ENCODE data around the gene RAPGEF2.

RAPGEF2 gene

DNA sequence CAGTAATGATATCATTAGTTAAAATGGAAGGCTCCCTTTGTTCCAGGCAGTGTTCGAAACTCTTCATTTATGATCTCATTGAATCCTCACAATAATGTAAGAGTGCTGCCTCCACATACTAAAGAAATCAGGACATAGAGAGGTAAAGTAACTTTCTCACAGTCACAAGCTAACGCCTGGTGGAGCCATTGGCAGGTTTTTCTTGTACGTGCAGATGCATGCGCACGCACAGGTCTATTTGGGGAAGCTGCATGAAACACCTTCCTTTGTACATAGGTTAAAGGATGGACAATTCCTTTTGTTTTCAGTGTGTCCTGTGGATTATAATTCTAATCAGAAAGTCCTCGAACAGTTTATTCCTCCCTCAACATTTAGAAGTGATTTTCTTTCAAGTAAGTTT lies 176.2 kb downstream of the RAPGEF2 start:
- DNase-seq (ENCODE audit: low read depth) = no peak

DNA sequence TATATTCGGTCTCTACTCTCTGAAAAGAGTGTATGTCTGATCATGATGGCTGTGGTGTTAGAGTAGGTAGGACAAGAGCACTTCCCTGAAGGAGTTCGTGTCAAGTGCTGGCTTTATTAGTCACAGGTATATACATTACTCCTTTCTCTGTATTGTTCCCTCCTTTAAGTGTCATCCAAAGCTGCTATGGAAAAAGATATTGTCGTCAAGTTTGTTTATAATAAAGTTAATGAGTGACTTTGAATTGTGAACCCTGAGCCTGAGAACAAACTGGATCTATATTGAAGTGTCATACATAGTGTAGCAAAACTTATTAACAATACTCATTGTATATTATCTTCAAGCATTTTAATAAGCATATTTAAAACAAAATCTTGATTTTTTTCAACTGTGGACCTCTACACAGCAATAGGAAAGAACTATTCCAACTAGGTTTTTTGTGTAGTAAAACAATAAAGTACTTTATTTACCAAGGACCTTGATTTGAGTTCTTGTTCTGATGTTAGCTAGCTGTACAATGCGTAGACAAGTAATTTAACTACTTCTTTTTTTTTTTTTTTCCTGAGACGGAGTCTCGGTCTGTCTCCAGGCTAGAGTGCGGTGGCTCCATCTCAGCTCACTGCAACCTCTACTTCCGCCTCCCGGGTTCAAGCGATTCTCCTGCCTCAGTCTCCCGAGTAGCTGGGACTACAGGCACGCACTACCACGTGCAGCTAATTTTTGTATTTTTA lies 177.7 kb downstream of the RAPGEF2 start:
- no peak for DNase-seq (ENCODE audit: low read depth)

DNA sequence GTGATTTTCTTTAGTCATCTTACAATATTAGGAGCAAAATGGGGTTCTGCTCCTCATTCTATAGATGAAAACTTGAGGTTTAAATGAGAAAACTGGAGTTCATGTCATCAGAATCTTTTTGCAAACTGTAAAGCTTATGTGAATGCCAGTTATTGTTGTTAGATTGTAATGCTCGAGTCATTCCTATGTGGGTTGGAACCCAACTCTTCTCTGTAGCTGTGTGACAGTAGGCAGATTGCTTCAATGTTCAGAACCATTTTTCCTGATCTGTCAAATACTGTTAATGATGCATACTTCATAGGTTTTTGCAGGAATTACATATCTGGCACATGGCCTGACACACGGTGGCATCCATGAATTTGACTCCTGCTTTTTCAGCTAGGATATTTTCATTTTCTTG lies 178.9 kb downstream of the RAPGEF2 start:
- DNase-seq (ENCODE audit: low read depth) = no peak

DNA sequence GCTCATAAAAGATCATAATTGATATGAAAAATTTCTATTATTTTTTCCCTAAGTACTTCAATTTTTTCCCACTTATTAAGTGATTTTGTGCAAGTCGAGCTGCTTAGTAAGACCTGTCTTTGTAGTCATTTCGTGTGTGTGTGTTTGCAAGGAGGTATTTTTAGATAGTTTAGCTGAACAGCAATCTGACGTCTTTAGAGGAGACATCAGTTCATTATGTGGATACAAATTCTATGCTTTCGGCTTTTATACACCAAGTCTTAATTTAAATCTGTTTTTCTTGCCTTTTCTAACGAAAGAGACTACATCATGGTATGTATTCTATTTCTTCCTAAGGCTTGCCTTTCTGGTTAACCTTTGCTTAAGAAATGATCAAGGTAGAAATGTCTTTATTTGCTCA lies 179.4 kb downstream of the RAPGEF2 start:
- DNase-seq (ENCODE audit: low read depth) = no peak

DNA sequence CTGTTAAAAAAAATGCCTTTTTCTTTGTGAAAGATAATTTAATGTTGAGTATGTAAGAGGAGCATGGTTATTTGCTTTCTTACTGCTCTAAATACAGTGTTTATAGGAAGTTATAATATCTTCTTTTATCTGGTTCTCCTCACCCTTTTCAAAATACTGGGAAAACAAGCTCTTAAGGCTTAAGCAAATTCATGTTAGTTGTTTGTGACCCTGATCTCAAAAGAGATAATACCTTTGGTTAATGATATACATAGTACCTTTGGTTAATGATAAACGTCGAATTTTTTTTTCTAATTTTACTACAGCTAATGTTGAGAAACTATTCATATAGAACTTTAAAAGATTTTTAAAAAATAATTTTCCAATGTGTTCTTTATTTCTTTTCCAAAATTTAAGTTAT lies 180.1 kb downstream of the RAPGEF2 start:
- no peak for DNase-seq (ENCODE audit: low read depth)

DNA sequence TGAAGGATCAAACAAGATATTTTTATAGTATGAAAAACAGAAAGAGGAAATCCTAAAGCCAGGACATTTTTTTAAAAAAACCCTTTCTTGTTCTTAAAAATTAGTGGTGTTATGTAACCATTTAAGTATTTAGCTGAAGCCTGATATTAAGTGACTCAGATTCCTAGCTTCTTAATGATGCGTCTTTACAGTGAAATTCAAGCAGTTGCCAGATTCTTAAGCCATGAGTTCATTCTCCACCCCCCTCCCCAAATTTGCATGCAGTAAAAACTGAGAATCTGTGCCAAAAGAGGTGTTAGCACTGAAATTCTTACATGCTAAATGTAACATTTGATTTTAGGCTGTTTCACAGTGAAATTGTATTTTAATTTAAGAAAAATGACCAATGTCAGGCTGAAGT lies 180.8 kb downstream of the RAPGEF2 start:
- no peak for DNase-seq (ENCODE audit: low read depth)

DNA sequence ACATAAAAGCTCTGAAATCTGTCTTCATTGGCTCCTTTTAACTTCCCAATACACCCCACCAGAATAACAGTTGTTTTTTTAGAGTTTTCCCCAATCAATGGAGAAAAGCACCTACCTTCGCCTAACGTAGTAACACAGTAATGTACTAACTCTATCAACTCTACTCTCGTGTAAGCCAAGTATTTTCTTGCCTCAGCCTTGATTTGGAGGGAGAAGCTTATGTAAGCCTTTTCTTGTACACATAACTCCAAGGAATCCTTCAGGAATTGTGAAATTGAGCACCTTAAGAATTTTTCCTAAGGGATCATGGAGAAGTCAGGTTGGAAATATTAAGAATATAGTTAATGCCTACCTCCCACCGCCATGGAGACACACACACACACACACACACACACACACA lies 181.2 kb downstream of the RAPGEF2 start:
- no peak for DNase-seq (ENCODE audit: low read depth)

DNA sequence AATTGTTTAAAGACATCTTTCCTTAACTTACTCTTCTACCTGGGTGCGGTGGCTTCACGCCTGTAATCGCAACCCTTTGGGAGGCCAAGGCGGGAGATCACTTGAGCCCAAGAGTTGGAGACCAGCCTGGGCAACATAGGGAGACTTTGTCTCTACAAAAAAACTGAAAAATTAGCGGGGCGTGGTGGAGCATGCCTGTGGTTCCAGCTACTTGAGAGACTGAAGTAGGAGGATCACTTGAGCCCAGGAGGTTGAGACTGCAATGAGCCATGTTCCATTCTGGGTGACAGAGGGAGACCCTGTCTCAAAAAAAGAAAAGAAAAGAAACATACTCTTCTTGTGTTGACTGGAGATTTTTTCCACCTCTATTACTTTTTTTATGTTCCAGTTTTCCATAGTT lies 181.9 kb downstream of the RAPGEF2 start:
- no peak for DNase-seq (ENCODE audit: low read depth)

DNA sequence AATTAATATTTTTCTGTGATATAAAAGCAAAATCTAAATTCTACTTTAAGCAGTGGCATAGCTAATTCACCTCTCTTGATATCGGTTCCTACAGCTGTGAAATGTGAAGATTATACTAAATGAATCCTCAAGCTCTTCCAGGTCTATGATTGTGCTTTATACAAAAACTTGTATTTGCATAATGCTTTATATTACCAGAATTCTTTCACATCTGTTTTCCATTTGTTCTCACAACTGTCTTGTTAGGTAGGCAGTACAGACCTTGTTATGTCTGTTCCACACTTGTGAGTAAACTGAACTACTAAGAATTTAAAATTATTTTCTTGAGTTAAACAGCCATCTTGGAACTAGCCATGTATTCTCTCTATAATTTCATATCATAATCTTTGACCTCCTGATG lies 184.9 kb downstream of the RAPGEF2 start:
- DNase-seq (ENCODE audit: low read depth) = no peak

DNA sequence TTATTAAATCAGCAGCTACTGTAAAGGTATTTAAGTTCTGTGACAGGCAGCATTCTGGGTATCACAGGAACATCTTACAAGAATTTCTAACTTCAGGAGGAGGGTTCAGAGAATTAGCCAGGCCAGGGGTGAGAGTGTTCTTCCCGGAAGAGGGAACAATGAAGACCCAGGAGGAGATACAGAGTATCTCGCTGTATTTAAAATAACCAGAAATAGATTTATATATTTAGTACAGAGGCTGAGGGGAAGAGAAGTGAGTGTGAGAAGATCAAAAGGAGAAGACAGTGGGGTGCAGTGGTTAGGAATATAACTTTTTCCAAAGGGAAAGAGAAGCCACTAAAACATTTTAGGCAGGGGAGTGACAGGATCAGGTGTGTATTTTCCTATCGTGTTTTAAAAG lies 186.8 kb downstream of the RAPGEF2 start:
- DNase-seq (ENCODE audit: low read depth) = no peak

DNA sequence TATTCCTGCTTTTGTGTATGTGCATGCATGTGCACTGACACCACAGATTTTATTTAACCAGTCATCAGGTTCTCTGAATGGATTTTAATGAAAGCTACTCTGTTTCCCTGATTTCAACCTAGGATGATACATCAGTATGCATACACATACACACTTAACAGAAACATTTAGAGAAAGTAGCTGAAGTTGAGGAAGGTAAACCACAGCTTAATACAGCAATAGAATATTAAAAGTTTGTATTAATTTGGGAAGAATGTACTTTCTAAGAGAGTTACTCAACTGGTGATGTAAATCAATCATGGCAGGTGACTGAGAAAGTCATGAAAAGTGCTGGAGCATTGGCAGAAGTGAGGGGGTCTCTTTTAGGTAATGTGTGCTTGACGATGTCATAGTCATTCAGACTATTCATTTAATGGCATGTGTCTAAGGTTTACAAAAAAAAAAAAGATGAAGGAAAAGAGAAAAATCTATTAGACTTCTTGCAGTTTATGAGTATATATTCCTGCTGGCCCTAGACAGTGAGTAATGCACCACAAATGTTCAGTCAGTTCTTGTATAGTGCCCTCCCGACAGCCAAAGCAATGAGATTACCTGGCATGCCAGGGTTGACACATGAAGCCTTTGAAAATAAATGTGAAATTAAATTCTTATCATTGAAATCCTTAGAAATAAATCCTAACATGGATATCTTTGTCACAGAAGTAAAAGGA lies 187.6 kb downstream of the RAPGEF2 start:
- no peak for DNase-seq (ENCODE audit: low read depth)

DNA sequence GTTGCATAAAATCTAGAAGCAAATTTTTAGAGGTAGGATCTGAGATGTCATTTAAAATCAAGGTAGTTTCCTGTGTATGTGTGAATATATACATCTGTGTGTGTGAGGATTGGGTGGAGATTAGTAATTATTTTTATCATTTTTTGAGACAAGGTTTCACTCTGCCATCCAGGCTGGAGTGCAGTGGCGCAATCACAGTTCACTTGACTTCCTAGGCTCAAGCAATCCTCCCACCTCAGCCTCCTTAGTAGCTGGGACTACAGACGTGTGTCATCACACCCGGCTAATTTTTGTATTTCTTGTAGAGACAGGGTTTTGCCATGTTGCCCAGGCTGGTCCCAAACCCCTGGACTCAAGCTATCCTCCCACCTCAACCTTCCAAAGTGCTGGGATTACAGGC lies 188.3 kb downstream of the RAPGEF2 start:
- no peak for DNase-seq (ENCODE audit: low read depth)

DNA sequence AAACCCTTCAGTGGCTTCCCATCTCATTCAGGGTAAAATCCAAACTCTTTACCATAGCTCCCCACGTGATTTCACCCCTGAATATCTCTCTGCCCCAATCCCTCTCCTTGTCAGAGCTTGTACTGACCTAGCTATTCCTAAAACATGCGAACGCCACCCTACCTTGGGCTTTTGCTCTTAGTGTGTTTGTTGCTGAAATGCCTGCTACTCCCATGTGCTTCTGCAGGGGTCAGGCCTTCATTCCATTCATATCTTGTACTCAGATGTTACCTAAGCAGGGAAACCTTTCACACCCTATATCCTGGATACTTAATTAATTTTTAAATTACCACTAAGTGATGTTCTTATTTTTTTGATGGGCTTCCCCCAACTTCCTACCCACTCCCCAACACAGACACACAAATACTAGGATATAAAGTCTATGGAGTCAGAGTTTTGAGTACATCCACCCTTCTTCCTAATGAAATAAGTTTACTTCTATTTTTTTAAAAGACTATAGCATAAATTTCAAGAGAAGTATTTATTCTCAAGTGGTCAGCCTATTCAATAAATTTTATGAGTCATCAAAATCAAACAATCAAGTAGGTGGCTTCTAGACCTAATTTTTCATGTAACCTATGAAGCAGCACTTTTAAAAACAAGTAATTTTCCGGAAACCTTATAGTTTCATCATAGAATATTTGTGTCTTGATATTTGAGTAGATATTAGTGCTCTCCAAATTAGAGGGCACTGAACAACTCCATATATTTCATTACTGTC lies 189.4 kb downstream of the RAPGEF2 start:
- DNase-seq (ENCODE audit: low read depth) = no peak

DNA sequence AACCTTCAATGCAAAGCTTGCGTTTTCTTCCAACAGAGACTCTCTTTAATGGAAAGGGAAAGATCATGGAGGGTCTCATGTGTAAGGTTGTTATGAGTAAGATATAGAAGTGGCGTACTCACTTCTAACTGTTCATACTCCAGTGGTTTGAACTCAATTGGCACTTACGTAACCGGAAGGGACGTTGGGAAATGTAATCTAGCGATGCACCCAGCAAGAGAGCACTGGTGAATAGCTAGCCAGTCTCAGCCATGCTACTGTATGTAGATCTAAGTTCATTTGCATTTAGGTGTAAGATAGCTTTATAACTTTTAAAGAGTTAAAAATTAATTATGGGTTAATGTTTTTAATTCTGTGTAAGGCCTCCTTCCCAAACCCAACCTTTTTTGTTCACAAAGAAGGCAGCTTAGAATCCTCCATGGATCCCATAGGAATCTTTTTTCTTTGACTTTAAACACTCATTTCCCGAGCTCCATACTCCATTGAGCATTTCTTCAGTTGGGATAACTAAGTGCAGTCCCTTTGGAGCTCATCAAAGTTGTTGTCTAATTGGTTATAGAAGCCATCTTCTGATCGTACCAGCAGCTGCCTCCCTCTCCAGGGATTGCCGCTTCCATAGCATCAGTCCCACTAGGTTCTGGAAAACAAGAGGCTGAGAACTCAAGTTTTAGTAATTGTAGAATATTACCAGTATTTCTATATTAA lies 191.1 kb downstream of the RAPGEF2 start:
- DNase-seq (ENCODE audit: low read depth) = no peak

DNA sequence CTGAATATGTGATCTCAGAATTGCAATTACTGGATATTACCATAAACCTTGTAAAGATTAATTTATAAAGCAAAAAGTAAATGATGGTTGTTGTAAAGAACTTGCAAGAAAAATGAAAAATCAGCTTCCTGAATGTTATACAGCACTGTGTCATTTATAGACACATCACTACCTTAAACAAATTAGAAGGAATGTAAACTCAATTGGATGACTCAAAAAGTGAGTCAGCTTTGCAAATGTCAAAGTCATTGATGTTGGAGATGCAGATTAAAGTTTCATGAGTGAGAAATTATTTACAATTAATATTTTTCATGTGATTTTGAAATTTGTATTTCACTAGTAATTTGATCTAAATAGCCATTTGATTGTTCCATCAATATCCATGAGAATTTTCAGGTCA lies 193.2 kb downstream of the RAPGEF2 start:
- DNase-seq (ENCODE audit: low read depth) = no peak

DNA sequence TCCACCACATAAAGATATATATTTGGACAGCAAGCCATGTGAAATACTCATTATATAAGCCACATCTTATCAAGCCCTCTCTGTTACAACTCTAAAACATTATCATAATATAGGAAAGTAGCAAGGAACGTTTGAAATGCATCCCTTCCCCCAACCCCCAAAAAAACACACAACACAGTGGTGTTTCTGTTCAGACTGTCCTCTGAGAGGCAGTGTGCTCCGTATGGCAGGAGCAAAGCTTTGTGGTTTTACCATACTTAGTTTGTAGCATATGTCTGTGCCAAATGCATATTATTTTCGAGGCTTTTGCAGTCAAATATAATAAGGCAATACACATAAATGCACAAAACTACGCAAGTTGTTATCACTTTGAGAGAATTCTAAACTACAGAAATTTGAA lies 194.2 kb downstream of the RAPGEF2 start:
- no peak for DNase-seq (ENCODE audit: low read depth)

DNA sequence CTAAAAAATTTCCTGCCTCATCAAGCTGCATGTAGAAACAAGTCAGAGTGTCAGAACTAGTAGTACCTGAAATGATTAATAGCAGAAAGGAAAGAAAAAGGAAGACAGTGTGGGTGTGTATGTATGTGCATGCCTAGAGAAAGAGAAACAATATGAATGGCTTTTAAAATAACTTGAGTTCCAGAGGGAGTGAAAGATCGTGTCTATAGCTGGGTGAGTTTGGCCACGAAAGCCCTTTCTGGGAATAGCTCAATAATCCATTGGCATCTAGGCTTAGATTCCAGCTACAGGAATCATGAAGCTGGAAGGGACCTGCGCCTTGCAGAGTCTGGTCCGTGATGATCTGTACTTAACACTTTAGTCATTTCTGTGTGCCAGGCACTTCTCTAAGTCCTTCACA lies 195.6 kb downstream of the RAPGEF2 start:
- DNase-seq (ENCODE audit: low read depth) = no peak

DNA sequence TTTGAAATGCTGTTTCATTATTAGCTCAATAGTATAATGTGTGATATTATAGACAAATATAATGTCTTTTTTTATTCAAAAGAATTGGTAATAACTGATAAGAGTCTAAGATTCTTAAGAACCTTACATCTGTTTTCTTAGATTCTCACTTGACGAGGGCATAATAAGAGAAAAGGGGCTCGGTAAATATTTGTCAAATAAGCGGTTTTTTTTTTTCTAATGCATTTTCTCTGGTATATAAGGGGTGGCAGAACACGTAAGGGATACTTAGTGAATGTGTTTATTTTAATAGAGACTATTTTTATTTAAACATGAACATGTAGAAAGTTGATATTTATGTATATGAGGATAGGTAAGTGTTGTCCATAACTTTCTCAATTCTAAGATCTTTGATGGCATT lies 200.6 kb downstream of the RAPGEF2 start:
- DNase-seq (ENCODE audit: low read depth) = no peak

DNA sequence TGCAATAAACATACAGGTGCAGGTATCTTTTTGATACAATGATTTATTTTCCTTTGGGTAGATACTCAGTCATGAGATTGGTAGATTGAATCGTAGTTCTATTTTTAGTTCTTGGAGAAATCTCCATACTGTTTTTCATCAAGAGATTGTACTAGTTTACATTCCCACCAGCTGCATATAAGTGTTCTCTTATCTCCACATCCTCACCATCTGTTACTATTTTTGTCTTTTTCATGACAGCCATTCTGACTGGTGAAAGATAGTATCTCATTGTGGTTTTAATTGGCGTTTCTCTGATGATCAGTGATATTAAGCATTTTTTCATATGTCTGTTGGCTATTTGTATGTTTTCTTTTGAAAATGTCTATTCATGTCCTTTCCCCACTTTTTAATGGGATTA lies 202.2 kb downstream of the RAPGEF2 start:
- no peak for DNase-seq (ENCODE audit: low read depth)

DNA sequence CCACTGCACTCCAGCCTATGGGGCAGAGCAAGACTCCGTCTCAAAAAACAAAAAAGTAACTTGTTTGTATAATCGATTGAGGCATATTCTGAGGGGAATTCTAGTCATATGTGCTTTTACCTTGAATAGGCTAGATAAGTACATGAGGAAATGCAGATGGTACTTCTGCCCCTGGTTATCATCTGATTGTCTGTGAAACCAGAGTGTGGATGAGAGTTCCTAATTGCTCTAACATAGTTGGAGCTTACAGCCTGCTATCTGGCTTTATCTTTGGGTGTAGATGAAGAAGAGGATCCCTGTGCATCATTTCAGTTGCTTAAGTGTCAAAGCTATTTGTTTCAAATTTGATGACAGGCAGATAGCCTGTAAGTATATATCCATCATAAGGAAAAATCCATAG lies 205.1 kb downstream of the RAPGEF2 start:
- DNase-seq (ENCODE audit: low read depth) = no peak

DNA sequence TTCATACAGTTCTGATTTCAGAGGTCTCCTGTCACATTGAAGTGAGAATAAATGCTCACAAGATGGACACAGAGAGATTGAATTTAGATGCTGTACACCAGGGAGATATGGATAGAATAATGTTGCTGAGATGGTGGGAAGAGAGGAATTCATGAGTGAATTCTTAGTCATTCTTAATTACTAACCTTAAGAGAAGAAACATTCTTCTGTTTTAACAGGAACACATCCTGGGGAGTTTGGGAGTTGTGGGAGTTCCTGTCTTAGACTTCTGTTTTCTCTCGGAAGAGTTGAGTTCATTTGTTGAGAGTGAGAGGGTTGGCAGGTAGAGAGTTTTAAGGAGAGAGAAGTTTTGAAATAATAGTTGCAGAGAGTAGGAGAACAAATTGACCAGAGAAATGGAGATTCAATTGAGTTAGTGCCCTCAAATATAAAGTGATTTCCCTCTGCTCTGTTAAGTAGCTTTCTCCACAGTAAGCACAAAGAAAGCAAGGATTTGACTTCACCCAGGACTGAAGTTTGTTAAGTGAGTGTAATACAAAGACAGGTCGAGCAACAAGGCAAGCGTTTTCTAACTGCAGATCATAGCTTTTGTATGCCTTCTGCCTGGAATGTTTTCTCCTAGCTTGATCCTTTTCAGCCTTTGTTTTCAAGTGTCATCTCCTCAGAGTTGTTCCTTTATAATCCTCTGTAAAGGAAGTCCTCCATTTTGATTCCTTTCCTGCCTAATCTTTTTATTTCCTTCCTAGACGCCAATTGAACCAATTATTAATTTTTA lies 205.9 kb downstream of the RAPGEF2 start:
- no peak for DNase-seq (ENCODE audit: low read depth)

DNA sequence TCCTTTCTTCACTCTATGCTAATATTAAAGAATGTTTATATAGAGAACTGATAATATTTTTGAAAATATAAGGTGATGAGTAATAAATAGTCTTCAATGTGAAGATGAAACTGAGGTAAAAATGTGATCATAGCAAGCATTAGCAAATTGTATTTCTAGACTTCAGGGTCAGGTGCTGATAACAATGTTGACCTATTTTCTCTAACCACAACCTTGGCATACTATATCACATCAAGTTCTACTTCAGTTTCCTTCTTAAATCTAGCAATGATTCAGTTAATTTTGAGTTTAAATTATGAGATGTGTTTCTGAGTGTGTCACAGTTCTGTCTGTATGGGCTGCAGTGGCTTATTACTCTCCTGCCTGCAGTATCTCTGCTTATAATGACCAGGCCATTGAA lies 209.4 kb downstream of the RAPGEF2 start:
- DNase-seq (ENCODE audit: low read depth) = no peak

Measured in activated T-helper 1 cell treated with Interleukin-2 at 50 U/mL for 16 hours (primary cell).